ENCODE results near the gene RPL18A. TPM values are rescaled to one million over a fixed set of nuclear protein-coding genes. Genes with fewer than 3 reads are reported as not detected.

The RPL18A gene
- total and polyA plus RNA-seq, 2 experiments from 2014 or later: 1,314 to 2,829 TPM

DNA sequence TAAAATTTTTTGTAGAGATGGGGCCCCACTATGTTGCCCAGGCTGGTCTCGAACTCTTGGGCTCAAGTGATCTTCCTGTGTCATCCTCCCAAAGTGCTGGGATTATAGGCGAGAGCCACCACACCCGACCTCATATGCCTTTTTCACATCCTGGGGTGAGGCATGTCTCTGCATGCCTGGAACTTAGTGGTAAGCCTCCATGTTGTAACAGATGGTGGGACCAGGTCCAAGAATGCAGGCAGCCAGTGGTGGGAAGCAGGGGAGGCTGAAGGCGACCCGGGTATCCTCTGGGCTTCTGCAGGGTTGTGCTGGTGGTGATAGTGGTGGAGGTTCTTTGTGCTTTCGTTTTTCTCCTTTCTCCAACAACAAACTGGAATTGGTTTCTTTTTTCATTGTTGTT lies 43.0 kb downstream of the RPL18A start:
- peaks cover 40% of the 10 kb centered on the region for H3K9me3 Mint-ChIP-seq
- H3K27me3 Mint-ChIP-seq (ENCODE audit: insufficient read depth, low read depth, poor library complexity): peaks cover 5% of the 10 kb centered on the region
- 0 out of 2 replicates have a peak, but pooled peaks cover 2% of the 10 kb centered on the region for H3K36me3 ChIP-seq (ENCODE audit: insufficient read depth)
- no peaks in the 10 kb centered on the region for H3K4me1 ChIP-seq (ENCODE audit: insufficient read depth)
- H3K36me3 Mint-ChIP-seq (ENCODE audit: low read depth): no peaks in the 10 kb centered on the region
- H3K27ac Mint-ChIP-seq: no peak overlapping the region
- DNase-seq (ENCODE audit: low spot score) (no peak), ATAC-seq (no peak)
- no peaks in the 10 kb centered on the region for H4K20me1 ChIP-seq (replicated peaks; ENCODE audit: insufficient read depth)
- H3K79me2 ChIP-seq (replicated peaks; ENCODE audit: insufficient read depth): no peaks in the 10 kb centered on the region
- H3K4me3 Mint-ChIP-seq: no peak overlapping the region
- no peaks in the 10 kb centered on the region for H3K4me1 Mint-ChIP-seq
- 0 out of 2 replicates have a peak overlapping the region, but pooled peaks have one; percentile 28 for H2AFZ ChIP-seq
- no peaks in the 10 kb centered on the region for H3K27me3 ChIP-seq (ENCODE audit: insufficient read depth)
- no peak for TF ChIP-seq EZH2 (IDR thresholded peaks at IDR 0.05; ENCODE audit: low read depth, unreplicated experiment)
- TF ChIP-seq ZNF331 (CRISPR knock-in tag; IDR thresholded peaks at IDR 0.05; ENCODE audit: low read depth): no peak
- TF ChIP-seq POLR2AphosphoS5 (IDR thresholded peaks at IDR 0.05; ENCODE audit: low read depth): no peak
- no peak for TF ChIP-seq EZH2phosphoT487 (IDR thresholded peaks at IDR 0.05; ENCODE audit: unreplicated experiment)
- no peak for TF ChIP-seq ZNF114 (CRISPR knock-in tag; IDR thresholded peaks at IDR 0.05)
- no peak for TF ChIP-seq NANOG (IDR thresholded peaks at IDR 0.05; ENCODE audit: borderline replicate concordance)
- TF ChIP-seq JUNB (IDR thresholded peaks at IDR 0.05; ENCODE audit: unreplicated experiment): no peak
- TF ChIP-seq, protein P1, sequence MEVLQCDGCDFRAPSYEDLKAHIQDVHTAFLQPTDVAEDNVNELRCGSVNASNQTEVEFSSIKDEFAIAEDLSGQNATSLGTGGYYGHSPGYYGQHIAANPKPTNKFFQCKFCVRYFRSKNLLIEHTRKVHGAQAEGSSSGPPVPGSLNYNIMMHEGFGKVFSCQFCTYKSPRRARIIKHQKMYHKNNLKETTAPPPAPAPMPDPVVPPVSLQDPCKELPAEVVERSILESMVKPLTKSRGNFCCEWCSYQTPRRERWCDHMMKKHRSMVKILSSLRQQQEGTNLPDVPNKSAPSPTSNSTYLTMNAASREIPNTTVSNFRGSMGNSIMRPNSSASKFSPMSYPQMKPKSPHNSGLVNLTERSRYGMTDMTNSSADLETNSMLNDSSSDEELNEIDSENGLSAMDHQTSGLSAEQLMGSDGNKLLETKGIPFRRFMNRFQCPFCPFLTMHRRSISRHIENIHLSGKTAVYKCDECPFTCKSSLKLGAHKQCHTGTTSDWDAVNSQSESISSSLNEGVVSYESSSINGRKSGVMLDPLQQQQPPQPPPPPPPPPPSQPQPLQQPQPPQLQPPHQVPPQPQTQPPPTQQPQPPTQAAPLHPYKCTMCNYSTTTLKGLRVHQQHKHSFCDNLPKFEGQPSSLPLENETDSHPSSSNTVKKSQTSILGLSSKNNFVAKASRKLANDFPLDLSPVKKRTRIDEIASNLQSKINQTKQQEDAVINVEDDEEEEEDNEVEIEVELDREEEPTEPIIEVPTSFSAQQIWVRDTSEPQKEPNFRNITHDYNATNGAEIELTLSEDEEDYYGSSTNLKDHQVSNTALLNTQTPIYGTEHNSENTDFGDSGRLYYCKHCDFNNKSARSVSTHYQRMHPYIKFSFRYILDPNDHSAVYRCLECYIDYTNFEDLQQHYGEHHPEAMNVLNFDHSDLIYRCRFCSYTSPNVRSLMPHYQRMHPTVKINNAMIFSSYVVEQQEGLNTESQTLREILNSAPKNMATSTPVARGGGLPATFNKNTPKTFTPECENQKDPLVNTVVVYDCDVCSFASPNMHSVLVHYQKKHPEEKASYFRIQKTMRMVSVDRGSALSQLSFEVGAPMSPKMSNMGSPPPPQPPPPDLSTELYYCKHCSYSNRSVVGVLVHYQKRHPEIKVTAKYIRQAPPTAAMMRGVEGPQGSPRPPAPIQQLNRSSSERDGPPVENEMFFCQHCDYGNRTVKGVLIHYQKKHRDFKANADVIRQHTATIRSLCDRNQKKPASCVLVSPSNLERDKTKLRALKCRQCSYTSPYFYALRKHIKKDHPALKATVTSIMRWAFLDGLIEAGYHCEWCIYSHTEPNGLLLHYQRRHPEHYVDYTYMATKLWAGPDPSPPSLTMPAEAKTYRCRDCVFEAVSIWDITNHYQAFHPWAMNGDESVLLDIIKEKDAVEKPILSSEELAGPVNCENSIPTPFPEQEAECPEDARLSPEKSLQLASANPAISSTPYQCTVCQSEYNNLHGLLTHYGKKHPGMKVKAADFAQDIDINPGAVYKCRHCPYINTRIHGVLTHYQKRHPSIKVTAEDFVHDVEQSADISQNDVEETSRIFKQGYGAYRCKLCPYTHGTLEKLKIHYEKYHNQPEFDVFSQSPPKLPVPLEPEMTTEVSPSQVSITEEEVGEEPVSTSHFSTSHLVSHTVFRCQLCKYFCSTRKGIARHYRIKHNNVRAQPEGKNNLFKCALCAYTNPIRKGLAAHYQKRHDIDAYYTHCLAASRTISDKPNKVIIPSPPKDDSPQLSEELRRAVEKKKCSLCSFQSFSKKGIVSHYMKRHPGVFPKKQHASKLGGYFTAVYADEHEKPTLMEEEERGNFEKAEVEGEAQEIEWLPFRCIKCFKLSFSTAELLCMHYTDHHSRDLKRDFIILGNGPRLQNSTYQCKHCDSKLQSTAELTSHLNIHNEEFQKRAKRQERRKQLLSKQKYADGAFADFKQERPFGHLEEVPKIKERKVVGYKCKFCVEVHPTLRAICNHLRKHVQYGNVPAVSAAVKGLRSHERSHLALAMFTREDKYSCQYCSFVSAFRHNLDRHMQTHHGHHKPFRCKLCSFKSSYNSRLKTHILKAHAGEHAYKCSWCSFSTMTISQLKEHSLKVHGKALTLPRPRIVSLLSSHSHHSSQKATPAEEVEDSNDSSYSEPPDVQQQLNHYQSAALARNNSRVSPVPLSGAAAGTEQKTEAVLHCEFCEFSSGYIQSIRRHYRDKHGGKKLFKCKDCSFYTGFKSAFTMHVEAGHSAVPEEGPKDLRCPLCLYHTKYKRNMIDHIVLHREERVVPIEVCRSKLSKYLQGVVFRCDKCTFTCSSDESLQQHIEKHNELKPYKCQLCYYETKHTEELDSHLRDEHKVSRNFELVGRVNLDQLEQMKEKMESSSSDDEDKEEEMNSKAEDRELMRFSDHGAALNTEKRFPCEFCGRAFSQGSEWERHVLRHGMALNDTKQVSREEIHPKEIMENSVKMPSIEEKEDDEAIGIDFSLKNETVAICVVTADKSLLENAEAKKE (CRISPR knock-in tag; IDR thresholded peaks at IDR 0.05): no peak
- TF ChIP-seq, protein P2, sequence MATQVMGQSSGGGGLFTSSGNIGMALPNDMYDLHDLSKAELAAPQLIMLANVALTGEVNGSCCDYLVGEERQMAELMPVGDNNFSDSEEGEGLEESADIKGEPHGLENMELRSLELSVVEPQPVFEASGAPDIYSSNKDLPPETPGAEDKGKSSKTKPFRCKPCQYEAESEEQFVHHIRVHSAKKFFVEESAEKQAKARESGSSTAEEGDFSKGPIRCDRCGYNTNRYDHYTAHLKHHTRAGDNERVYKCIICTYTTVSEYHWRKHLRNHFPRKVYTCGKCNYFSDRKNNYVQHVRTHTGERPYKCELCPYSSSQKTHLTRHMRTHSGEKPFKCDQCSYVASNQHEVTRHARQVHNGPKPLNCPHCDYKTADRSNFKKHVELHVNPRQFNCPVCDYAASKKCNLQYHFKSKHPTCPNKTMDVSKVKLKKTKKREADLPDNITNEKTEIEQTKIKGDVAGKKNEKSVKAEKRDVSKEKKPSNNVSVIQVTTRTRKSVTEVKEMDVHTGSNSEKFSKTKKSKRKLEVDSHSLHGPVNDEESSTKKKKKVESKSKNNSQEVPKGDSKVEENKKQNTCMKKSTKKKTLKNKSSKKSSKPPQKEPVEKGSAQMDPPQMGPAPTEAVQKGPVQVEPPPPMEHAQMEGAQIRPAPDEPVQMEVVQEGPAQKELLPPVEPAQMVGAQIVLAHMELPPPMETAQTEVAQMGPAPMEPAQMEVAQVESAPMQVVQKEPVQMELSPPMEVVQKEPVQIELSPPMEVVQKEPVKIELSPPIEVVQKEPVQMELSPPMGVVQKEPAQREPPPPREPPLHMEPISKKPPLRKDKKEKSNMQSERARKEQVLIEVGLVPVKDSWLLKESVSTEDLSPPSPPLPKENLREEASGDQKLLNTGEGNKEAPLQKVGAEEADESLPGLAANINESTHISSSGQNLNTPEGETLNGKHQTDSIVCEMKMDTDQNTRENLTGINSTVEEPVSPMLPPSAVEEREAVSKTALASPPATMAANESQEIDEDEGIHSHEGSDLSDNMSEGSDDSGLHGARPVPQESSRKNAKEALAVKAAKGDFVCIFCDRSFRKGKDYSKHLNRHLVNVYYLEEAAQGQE (IDR thresholded peaks at IDR 0.05; ENCODE audit: unreplicated experiment): no peak
- TF ChIP-seq, protein P3, sequence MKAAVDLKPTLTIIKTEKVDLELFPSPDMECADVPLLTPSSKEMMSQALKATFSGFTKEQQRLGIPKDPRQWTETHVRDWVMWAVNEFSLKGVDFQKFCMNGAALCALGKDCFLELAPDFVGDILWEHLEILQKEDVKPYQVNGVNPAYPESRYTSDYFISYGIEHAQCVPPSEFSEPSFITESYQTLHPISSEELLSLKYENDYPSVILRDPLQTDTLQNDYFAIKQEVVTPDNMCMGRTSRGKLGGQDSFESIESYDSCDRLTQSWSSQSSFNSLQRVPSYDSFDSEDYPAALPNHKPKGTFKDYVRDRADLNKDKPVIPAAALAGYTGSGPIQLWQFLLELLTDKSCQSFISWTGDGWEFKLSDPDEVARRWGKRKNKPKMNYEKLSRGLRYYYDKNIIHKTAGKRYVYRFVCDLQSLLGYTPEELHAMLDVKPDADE (IDR thresholded peaks at IDR 0.05): no peak
- TF ChIP-seq CREB1 (CRISPR knock-in tag; IDR thresholded peaks at IDR 0.05; ENCODE audit: low read depth): no peak
- no peaks in the 10 kb centered on the region for H3K9me2 ChIP-seq (ENCODE audit: insufficient read depth)
- no peak overlapping the region for H3K4me2 ChIP-seq
- no peak overlapping the region for H3K4me3 ChIP-seq
- no peak overlapping the region for H3K27ac ChIP-seq (ENCODE audit: low read depth)
- H3F3A ChIP-seq (replicated peaks; ENCODE audit: low read depth): no peaks in the 10 kb centered on the region

Measured in GM23338 (cell line).